Stimulated activated CD4-positive, alpha-beta T cell treated with anti-CD3 and anti-CD28 coated beads, Interleukin-2, amount 100 ng/mL, for 48 hours (primary cell): Measurements from ENCODE around the gene TYROBP.
A peak's percentile ranks its signal among the peaks of the same experiment; 100 is the strongest.
"Not testable (repeated sequence)": the region's sequence is repeated elsewhere in the genome, so short reads cannot be mapped to it uniquely, and the experiment has no call there.

ENCODE experiments used
- DNase-seq, 2 donors: peaks; one replicate each; pipeline ENCODE4 v3.0.0-alpha.2; 2020

Gene TYROBP

GRCh38 chr19:35908010-35908441, at the start of gene TYROBP:
Gene TYROBP (minus strand): TSS chr19:35908295. CDS start chr19:35908228, 67 bp downstream.
- DNase-seq = no peak

DNA sequence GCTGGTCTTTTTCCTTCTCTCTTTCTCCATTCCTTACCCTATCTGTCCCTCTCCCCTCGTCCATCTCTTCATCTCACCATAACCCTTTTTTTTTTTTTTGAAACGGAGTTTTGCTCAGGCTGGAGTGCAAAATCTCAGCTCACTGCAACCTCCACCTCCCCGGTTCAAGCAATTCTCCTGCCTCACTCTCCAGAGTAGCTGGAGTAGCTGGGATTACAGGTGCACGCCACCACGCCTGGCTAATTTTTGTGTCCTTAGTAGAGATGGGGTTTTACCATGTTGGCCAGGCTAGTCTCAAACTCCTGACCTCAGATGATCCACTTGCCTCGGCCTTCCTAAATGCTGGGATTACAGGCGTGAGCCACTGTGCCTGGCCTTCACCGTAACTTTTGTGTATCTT, 49.3 kb upstream of the TYROBP start:
- DNase-seq = not testable (repeated sequence)

DNA sequence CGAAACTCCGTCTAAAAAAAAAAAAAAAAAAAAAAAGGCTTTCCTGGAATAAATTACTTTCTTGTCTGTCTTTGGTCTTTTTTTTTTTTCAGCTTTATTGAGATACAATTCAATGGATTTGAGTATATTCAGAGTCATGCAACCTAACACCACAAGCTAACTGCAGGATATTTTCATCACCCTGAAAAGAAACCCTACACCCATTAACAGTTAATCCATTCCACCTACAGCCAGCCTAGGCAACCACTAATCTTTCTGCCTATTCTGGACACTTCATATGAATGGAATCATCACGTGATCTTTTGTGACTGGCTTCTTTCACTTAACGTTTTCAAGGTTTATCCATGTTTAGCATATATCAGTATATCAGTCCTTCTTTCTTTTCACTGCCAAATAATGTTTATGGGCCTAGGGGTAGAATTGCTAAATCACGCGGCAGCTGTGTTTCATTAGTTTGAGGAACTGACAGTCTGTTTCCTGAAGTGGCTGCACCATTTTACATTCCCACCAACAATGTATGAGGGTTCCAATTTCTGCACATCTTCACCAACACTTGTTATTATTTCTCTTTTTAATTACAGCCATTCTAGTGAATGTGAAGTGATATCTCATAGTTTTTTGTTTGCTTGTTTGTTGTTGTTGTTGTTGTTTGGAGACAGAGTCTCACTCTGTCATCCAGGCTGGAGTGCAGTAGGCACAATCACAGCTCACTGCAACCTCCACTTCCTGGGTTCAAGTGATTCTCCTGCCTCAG, 48.0 kb upstream of the TYROBP start:
- DNase-seq = no peak

- no peak for DNase-seq
Observed at GRCh38 chr19:35949131-35949530, 41.0 kb upstream of the TYROBP start.

DNA sequence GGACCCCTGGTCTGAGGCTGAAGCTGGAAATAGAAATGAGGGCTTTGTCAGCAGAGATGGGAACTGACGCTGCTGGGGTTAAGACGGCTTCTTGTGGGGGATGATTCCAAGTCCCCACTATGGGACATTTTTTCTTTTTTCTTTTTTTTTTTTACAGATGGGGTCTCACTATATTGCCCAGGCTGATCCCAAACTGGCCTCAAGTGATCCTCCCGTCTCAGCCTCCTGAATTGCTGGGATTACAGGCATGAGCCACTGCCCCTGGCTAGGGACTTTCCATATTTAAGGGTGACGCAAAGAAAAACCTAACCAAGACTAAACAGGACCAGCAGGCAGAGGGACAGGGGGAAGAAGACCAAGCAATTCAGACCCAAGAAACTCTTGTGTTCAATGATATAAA, 38.1 kb upstream of the TYROBP start:
- no peak for DNase-seq

DNA sequence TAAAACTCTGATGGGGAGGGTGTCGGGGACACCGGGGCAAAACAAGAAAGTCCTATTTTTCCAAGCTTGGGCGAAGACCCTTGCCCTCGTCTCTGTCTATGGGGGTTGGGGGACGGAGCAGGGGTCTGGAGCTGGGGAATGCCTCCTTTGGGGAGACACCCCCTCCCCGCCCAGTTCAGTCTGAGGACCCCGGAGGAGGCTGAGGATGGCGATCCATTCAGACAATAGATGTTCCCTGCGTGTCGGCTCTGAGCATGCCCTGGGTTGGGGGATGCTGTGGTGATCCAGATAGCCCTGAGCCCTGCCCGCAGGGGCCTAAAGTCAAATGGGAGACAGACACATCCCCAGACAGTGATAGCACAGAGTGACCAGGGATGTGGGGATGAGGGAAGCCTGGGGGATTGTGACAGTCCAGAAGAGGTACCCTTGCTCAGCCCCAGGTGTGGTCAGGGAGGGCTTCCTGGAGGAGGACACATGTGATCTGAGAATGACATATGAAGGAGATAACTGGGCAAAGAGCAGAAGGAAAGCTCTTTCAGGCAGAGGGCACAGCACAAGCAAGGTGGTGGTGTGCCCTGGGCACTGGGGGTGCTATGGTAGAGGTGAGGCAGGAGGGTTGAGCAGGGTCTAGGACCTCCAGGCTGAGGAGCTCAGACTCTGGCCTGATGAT, 37.2 kb upstream of the TYROBP start:
- no peak for DNase-seq

DNA sequence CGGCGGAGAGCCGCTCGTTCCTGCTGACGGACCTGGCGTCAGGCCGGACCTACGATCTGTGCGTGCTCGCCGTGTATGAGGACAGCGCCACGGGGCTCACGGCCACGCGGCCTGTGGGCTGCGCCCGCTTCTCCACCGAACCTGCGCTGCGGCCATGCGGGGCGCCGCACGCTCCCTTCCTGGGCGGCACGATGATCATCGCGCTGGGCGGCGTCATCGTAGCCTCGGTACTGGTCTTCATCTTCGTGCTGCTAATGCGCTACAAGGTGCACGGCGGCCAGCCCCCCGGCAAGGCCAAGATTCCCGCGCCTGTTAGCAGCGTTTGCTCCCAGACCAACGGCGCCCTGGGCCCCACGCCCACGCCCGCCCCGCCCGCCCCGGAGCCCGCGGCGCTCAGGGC, 36.5 kb upstream of the TYROBP start:
- no peak for DNase-seq

DNA sequence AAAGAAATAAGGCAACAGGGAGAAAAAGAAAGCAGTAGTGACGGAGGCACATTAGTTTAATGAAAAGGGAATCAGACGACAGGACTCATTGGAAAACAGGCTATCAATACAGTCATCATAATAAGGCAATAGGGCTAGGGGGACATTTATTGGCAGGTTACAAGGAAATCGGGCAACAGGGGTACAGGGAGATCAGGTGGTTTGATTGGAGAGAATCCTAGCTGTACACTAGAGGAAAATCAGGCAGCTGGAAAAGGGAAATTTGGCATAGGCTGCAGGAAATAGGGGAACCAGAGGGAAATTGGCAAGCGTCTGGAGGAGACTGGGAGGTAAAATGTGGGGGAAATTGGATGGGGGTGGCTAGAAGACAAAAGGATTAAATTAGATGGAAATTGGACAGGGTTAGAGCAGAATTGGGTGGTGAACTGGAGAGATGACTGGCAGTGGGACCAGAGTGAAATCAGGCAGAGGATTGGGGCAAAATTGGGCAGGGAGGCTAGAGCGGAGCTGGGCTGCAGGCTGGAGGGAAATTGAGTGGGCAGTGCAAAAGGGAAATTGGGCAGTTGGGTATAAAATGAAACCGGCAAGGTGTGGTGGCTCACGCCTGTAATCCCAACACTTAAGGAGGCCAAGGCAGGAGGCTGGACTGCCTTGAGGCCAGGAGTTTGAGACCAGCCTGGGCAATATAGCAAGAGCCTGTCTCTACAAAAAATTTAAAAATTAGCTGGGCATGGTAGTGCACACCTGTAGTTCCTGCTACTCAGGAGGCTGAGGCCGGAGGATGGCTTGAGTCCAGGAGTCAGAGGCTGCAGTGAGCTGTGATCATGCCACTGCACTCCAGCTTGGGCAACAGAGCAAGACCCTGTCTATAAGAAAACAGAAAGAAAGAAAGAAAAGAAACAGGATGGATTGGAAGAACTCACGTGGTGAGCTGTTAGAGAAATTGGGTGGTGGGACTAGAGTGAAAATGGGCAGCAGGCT, 35.5 kb upstream of the TYROBP start:
- DNase-seq = no peak

DNA sequence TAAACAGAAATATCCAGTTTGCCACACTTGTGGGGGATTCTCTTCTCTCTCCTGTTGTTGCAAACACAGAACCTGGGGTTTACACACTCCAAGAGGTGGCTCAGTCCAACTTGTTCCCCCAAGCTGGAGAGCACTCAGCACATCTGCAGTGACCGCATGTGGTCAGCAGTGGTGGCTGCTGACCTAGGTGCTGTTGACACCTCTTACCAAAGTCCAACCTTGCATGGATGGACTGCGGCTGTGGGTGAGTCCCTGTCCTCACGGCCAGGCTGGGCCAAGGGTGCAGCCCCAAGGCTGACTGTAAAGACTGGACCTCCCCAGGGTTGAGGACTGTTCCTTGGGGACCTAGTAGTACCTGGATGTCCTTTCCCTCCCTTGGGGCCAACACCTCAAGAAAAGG, 34.1 kb upstream of the TYROBP start:
- DNase-seq = no peak

DNA sequence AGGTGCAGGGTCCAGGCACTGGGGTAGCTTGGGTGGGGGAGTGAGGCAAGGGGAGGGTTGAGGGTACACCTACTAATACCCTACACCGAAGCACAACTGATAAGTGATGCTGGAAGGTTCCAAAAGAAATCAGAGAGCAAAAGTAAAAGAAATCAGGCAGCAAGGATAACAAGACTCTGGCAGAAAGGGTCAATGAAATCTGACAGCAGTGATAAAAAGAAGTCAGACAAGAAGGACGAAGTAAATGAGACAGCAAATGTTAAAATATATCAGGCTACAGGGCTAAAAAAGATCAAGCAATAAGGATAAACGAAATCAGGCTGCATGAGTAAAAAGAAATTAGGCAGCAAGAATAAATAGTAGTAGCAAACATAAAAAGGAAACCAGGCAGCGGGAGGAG, 32.7 kb upstream of the TYROBP start:
- DNase-seq = no peak

DNA sequence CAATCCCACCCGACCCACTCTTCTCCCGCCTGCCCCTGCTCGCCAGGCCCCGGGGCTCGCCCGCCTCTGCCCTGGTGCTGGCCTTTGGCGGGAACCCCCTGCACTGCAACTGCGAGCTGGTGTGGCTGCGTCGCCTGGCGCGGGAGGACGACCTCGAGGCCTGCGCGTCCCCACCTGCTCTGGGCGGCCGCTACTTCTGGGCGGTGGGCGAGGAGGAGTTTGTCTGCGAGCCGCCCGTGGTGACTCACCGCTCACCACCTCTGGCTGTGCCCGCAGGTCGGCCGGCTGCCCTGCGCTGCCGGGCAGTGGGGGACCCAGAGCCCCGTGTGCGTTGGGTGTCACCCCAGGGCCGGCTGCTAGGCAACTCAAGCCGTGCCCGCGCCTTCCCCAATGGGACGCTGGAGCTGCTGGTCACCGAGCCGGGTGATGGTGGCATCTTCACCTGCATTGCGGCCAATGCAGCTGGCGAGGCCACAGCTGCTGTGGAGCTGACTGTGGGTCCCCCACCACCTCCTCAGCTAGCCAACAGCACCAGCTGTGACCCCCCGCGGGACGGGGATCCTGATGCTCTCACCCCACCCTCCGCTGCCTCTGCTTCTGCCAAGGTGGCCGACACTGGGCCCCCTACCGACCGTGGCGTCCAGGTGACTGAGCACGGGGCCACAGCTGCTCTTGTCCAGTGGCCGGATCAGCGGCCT, 32.1 kb upstream of the TYROBP start:
- no peak for DNase-seq

DNA sequence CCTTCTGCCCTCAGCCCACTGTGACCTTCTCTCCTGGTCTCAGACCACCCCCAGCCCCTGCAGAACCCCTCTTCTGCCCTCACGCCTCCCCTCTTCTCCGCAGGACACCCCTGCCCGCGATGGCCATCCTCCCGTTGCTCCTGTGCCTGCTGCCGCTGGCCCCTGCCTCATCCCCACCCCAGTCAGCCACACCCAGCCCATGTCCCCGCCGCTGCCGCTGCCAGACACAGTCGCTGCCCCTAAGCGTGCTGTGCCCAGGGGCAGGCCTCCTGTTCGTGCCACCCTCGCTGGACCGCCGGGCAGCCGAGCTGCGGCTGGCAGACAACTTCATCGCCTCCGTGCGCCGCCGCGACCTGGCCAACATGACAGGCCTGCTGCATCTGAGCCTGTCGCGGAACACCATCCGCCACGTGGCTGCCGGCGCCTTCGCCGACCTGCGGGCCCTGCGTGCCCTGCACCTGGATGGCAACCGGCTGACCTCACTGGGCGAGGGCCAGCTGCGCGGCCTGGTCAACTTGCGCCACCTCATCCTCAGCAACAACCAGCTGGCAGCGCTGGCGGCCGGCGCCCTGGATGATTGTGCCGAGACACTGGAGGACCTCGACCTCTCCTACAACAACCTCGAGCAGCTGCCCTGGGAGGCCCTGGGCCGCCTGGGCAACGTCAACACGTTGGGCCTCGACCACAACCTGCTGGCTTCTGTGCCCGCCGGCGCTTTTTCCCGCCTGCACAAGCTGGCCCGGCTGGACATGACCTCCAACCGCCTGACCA, 31.4 kb upstream of the TYROBP start:
- no peak for DNase-seq

DNA sequence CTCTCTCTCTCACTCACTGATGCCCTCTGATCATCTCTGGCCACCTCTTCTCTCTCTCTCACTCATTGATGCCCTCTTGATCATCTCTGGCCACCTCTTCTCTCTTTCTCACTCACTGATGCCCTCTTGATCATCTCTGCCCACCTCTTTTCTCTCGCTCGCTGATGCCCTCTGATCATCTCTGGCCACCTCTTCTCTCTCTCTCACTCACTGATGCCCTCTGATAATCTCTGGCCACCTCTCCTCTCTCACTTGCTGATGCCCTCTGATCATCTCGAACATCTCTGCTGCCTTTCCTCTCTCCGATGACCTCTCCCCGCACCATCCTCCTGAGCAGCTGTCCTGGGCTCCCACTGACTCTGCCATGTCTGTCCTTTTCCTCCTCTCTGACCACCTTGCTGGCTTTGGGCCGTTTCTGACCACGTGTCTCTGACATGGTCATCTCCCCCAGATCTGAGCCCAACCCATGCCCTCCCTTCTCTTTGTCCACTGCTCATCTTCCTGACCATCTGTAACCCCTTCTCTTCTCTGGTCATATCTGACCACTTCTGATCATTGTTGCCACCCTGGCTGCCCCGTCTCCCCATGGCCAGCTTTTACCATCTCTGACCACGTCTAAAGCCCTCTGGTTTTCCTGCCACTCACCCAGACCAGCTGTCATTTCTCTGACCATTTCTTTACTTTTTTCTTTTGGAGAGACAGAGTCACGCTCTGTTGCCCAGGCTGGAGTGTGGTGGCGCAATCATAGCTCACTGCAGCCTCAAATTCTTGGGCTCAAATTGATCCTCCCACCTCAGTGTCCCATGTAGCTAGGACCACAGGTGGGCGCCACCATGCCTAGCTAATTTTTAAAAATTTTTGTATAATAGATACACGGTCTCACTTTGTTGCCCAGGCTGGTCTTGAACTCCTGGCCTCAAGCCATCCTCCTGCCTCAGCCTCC, 30.5 kb upstream of the TYROBP start:
- DNase-seq = no peak

GRCh38 chr19:35937345-35938281, 29.5 kb upstream of the TYROBP start:
- no peak for DNase-seq

- no peak for DNase-seq
Observed at GRCh38 chr19:35936738-35937268, 28.7 kb upstream of the TYROBP start.

- DNase-seq = peak; percentile 48 to 64
Observed at GRCh38 chr19:35935911-35936737, 28.0 kb upstream of the TYROBP start, which contains the start of gene LRFN3. Gene LRFN3 (plus strand): TSS chr19:35936374. CDS start chr19:35939426, 3,052 bp downstream.

- no peak for DNase-seq
Observed at GRCh38 chr19:35932291-35932936, 24.3 kb upstream of the TYROBP start.

DNA sequence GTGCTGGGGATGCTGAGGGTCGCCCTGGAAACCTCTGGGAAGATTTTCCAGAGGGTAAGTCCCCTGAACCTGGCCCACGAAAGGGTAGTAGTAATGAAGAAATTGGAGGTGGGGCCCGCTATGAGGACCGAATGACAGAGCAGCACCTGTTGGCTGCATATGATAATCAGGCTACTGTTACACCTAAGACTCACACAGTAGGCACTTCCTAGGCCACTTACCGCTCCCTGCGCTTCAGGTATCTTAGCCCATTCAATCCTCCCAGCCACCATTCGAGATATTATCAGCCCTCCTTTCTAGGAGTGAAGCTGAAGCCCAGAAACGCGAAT, 23.7 kb upstream of the TYROBP start:
- DNase-seq = no peak
